ENCODE data around the gene PVR.
"Not testable (repeated sequence)": the region's sequence is repeated elsewhere in the genome, so short reads cannot be mapped to it uniquely, and the experiment has no call there.

The PVR gene

GRCh38 chr19:44608391-44608821 is 35.3 kb upstream of the PVR start:
- ChIA-PET POLR2A (no interaction called here), CTCF (no interaction called here)
- no peak for TF ChIP-seq PKNOX1 (IDR thresholded peaks at IDR 0.05)
- no peak for TF ChIP-seq ZNF384 (IDR thresholded peaks at IDR 0.05)
- TF ChIP-seq CTBP1 (IDR thresholded peaks at IDR 0.05; ENCODE audit: borderline replicate concordance), result no peak
- no peak for TF ChIP-seq SUZ12 (IDR thresholded peaks at IDR 0.05)
- no peak for TF ChIP-seq TARDBP (IDR thresholded peaks at IDR 0.05)
- no peak for TF ChIP-seq FOXA1 (IDR thresholded peaks at IDR 0.05)
- TF ChIP-seq FOXK2 (IDR thresholded peaks at IDR 0.05), result no peak
- TF ChIP-seq ELF4 (IDR thresholded peaks at IDR 0.05), result no peak
- DNase-seq (ENCODE audit: extremely low spot score), result no peak

- ChIA-PET CTCF (no interaction called here), POLR2A (interaction anchor here (1.5 kb wide), 1 partner anchor 35 kb away, joined by 3 read pairs; the partner anchor contains the start of gene PVR)
- TF ChIP-seq ARNT (IDR thresholded peaks at IDR 0.05) (no peak), FOXK2 (IDR thresholded peaks at IDR 0.05) (no peak), NFRKB (IDR thresholded peaks at IDR 0.05) (no peak), LEF1 (IDR thresholded peaks at IDR 0.05; ENCODE audit: borderline replicate concordance) (no peak), SP1 (IDR thresholded peaks at IDR 0.05) (no peak), FOXA1 (IDR thresholded peaks at IDR 0.05) (no peak)
- DNase-seq (ENCODE audit: extremely low spot score), result no peak
These were observed 34.5 kb upstream of the PVR start for GRCh38 chr19:44609219-44609618.

- CTCF ChIA-PET; DNase-seq (ENCODE audit: extremely low spot score): not testable (repeated sequence)
- POLR2A ChIA-PET, result interaction anchor here (1.5 kb wide), 1 partner anchor 33 kb away, joined by 3 read pairs; the partner anchor contains the start of gene PVR
These were observed 33.2 kb upstream of the PVR start for GRCh38 chr19:44610497-44610896.

- ChIA-PET CTCF (no interaction called here), POLR2A (no interaction called here)
- no peak for TF ChIP-seq SUZ12 (IDR thresholded peaks at IDR 0.05)
- no peak for DNase-seq (ENCODE audit: extremely low spot score)
These were observed 31.9 kb upstream of the PVR start for GRCh38 chr19:44611812-44612295.

GRCh38 chr19:44613295-44614178 is 30.2 kb upstream of the PVR start, which contains the start of gene IGSF23:
TSS of gene IGSF23 (plus strand) at chr19:44613563. CDS start at chr19:44613646, 83 bp downstream.
- TF ChIP-seq CTBP1 (IDR thresholded peaks at IDR 0.05; ENCODE audit: borderline replicate concordance) (no peak), FOXM1 (IDR thresholded peaks at IDR 0.05; ENCODE audit: borderline replicate concordance) (no peak), HDGF (IDR thresholded peaks at IDR 0.05; ENCODE audit: borderline replicate concordance) (no peak), FOXA1 (IDR thresholded peaks at IDR 0.05) (no peak), SUZ12 (IDR thresholded peaks at IDR 0.05) (no peak), ELF4 (IDR thresholded peaks at IDR 0.05) (no peak), LEF1 (IDR thresholded peaks at IDR 0.05; ENCODE audit: borderline replicate concordance) (no peak), FOXK2 (IDR thresholded peaks at IDR 0.05) (no peak), BHLHE40 (IDR thresholded peaks at IDR 0.05; ENCODE audit: borderline replicate concordance) (no peak), L3MBTL2 (conservative IDR thresholded peaks at IDR 0.05) (no peak), ZNF384 (IDR thresholded peaks at IDR 0.05) (no peak), PKNOX1 (IDR thresholded peaks at IDR 0.05) (no peak), SP1 (IDR thresholded peaks at IDR 0.05) (no peak), ARNT (IDR thresholded peaks at IDR 0.05) (no peak), TARDBP (IDR thresholded peaks at IDR 0.05) (no peak), NFRKB (IDR thresholded peaks at IDR 0.05) (no peak)
- CTCF ChIA-PET, result no interaction called here
- no peak for DNase-seq (ENCODE audit: extremely low spot score)
- POLR2A ChIA-PET, result no interaction called here

GRCh38 chr19:44614313-44614712 is 29.4 kb upstream of the PVR start:
- ChIA-PET POLR2A (no interaction called here), CTCF (no interaction called here)
- TF ChIP-seq NFRKB (IDR thresholded peaks at IDR 0.05) (no peak), HDGF (IDR thresholded peaks at IDR 0.05; ENCODE audit: borderline replicate concordance) (no peak), ELF4 (IDR thresholded peaks at IDR 0.05) (no peak), TARDBP (IDR thresholded peaks at IDR 0.05) (no peak), FOXM1 (IDR thresholded peaks at IDR 0.05; ENCODE audit: borderline replicate concordance) (no peak)
- no peak for DNase-seq (ENCODE audit: extremely low spot score)

GRCh38 chr19:44615863-44616247 is 27.9 kb upstream of the PVR start:
- DNase-seq (ENCODE audit: extremely low spot score), result no peak
- CTCF ChIA-PET, result no interaction called here
- POLR2A ChIA-PET, result no interaction called here
- no peak for TF ChIP-seq FOXK2 (IDR thresholded peaks at IDR 0.05)
- no peak for TF ChIP-seq TARDBP (IDR thresholded peaks at IDR 0.05)
- no peak for TF ChIP-seq HDGF (IDR thresholded peaks at IDR 0.05; ENCODE audit: borderline replicate concordance)
- TF ChIP-seq L3MBTL2 (conservative IDR thresholded peaks at IDR 0.05), result no peak
- TF ChIP-seq SUZ12 (IDR thresholded peaks at IDR 0.05), result no peak
- TF ChIP-seq PKNOX1 (IDR thresholded peaks at IDR 0.05), result no peak
- no peak for TF ChIP-seq FOXA1 (IDR thresholded peaks at IDR 0.05)
- no peak for TF ChIP-seq FOXM1 (IDR thresholded peaks at IDR 0.05; ENCODE audit: borderline replicate concordance)
- no peak for TF ChIP-seq CTBP1 (IDR thresholded peaks at IDR 0.05; ENCODE audit: borderline replicate concordance)
- no peak for TF ChIP-seq ELF4 (IDR thresholded peaks at IDR 0.05)
- no peak for TF ChIP-seq ZNF384 (IDR thresholded peaks at IDR 0.05)
- no peak for TF ChIP-seq NFRKB (IDR thresholded peaks at IDR 0.05)
- TF ChIP-seq BHLHE40 (IDR thresholded peaks at IDR 0.05; ENCODE audit: borderline replicate concordance), result no peak
